H9 (cell line): ENCODE data around the gene C2CD2. TPM values are rescaled to one million over a fixed set of nuclear protein-coding genes. Genes with fewer than 3 reads are reported as not detected.

ENCODE experiments used
- DNase-seq: peaks from one replicate; pipeline ENCODE4 v3.0.0-alpha.2; 2017
- H2AFZ ChIP-seq: one replicate; pipeline ENCODE4 v1.6.1; 2013; ENCODE audit warnings: mild to moderate bottlenecking, low read length, control low read depth, moderate library complexity
- H2AK5ac ChIP-seq: 2 replicates; pipeline ENCODE4 v1.6.1; 2013; ENCODE audit warnings: low read length, control low read depth, mixed read lengths; ENCODE audit not compliant: insufficient read length
- H2BK120ac ChIP-seq: one replicate; pipeline ENCODE4 v1.6.1; 2013; ENCODE audit warnings: low read depth, mild to moderate bottlenecking, low read length, control low read depth, inconsistent platforms; ENCODE audit not compliant: poor library complexity, severe bottlenecking
- H2BK12ac ChIP-seq: 2 replicates; pipeline ENCODE4 v1.6.1; 2013; ENCODE audit warnings: low read length, control low read depth, mixed read lengths, low read depth; ENCODE audit not compliant: insufficient read length
- H2BK15ac ChIP-seq: 2 replicates; pipeline ENCODE4 v1.6.1; 2013; ENCODE audit warnings: low read depth, low read length, control low read depth
- H2BK20ac ChIP-seq: one replicate; pipeline ENCODE4 v1.6.1; 2013; ENCODE audit warnings: low read depth, mild to moderate bottlenecking, low read length, control low read depth, inconsistent platforms; ENCODE audit not compliant: poor library complexity, severe bottlenecking
- H2BK5ac ChIP-seq: 2 replicates; pipeline ENCODE4 v1.6.1; 2013; ENCODE audit warnings: low read length, control low read depth, mixed read lengths; ENCODE audit not compliant: insufficient read length
- H3K14ac ChIP-seq: 2 replicates; pipeline ENCODE4 v1.6.1; 2013; ENCODE audit warnings: low read length, control low read depth; ENCODE audit not compliant: insufficient read depth
- H3K18ac ChIP-seq: 2 replicates; pipeline ENCODE4 v1.6.1; 2013; ENCODE audit warnings: low read depth, mild to moderate bottlenecking, mixed read lengths, low read length, control low read depth; ENCODE audit not compliant: insufficient read length
- H3K23ac ChIP-seq: 2 replicates; pipeline ENCODE4 v1.6.1; 2013; ENCODE audit warnings: low read length, control low read depth, mixed read lengths, low read depth; ENCODE audit not compliant: insufficient read length
- H3K23me2 ChIP-seq: 2 replicates; pipeline ENCODE4 v1.6.1; 2013; ENCODE audit warnings: low read depth, mild to moderate bottlenecking, mixed read lengths, low read length, control low read depth; ENCODE audit not compliant: insufficient read length, poor library complexity, severe bottlenecking
- H3K27ac ChIP-seq: 2 replicates; pipeline ENCODE4 v1.5.1; 2013; ENCODE audit warnings: low read length, control low read depth, mixed read lengths, low read depth; ENCODE audit not compliant: insufficient read length
- H3K27me3 ChIP-seq: 2 replicates; pipeline ENCODE4 v1.6.1; 2013; ENCODE audit warnings: low read length, control low read depth, inconsistent platforms; ENCODE audit not compliant: insufficient read depth
- H3K4ac ChIP-seq: 2 replicates; pipeline ENCODE4 v1.6.1; 2013; ENCODE audit warnings: low read depth, mild to moderate bottlenecking, control low read depth, inconsistent platforms, low read length, moderate library complexity
- H3K4me1 ChIP-seq: 2 replicates; pipeline ENCODE4 v1.6.1; 2013; ENCODE audit warnings: low read length, control low read depth, inconsistent platforms; ENCODE audit not compliant: insufficient read depth
- H3K4me2 ChIP-seq: 2 replicates; pipeline ENCODE4 v1.6.1; 2013; ENCODE audit warnings: low read length, control low read depth, mixed read lengths; ENCODE audit not compliant: insufficient read length, insufficient read depth
- H3K56ac ChIP-seq: 2 replicates; pipeline ENCODE4 v1.6.1; 2013; ENCODE audit warnings: low read depth, mild to moderate bottlenecking, mixed read lengths, low read length, control low read depth; ENCODE audit not compliant: insufficient read length
- H3K79me1 ChIP-seq: 2 replicates; pipeline ENCODE4 v1.6.1; 2013; ENCODE audit warnings: low read depth, mild to moderate bottlenecking, moderate library complexity, low read length, control low read depth, inconsistent platforms; ENCODE audit not compliant: insufficient read depth, poor library complexity, severe bottlenecking
- H3K79me2 ChIP-seq: 2 replicates; pipeline ENCODE4 v1.6.1; 2013; ENCODE audit warnings: low read length, control low read depth, inconsistent platforms; ENCODE audit not compliant: insufficient read depth
- H3K9ac ChIP-seq: 2 replicates; pipeline ENCODE4 v1.6.1; 2013; ENCODE audit warnings: low read length, control low read depth, mixed read lengths; ENCODE audit not compliant: insufficient read length; ENCODE audit errors: extremely low read depth
- H3K9me3 ChIP-seq: one replicate; pipeline ENCODE4 v1.6.1; 2013; ENCODE audit warnings: low read depth, low read length, inconsistent platforms; ENCODE audit not compliant: control insufficient read depth
- H3T11ph ChIP-seq: one replicate; pipeline ENCODE4 v1.6.1; 2013; ENCODE audit warnings: mild to moderate bottlenecking, low read length, control low read depth, inconsistent platforms
- H4K20me1 ChIP-seq: one replicate; pipeline ENCODE4 v1.6.1; 2013; ENCODE audit not compliant: control insufficient read depth, insufficient read length, insufficient read depth
- H4K5ac ChIP-seq: 2 replicates; pipeline ENCODE4 v1.6.1; 2013; ENCODE audit warnings: low read depth, mild to moderate bottlenecking, mixed read lengths, low read length, control low read depth; ENCODE audit not compliant: insufficient read length
- H4K8ac ChIP-seq: replicated peaks from 2 replicates; pipeline ENCODE4 v1.6.1; 2013; ENCODE audit warnings: low read length, control low read depth, mixed read lengths, low read depth; ENCODE audit not compliant: insufficient read length
- H4K91ac ChIP-seq: 2 replicates; pipeline ENCODE4 v1.6.1; 2013; ENCODE audit warnings: low read depth, mild to moderate bottlenecking, moderate library complexity, mixed read lengths, low read length, control low read depth; ENCODE audit not compliant: insufficient read length
- H3K27ac Mint-ChIP-seq, 3 experiments: 2 replicates in 2 of 3; 3 replicates in 1 of 3; pipeline ENCODE4 v1.8.0; 2020 to 2021; ENCODE audit warnings: mixed read lengths in 3 of 3, mild to moderate bottlenecking in 1 of 3, moderate library complexity in 1 of 3
- H3K27me3 Mint-ChIP-seq: 2 replicates; pipeline ENCODE4 v1.8.0; 2021; ENCODE audit warnings: low read depth, mild to moderate bottlenecking, moderate library complexity, mixed read lengths
- H3K36me3 Mint-ChIP-seq, 3 experiments: 2 replicates in 2 of 3; 3 replicates in 1 of 3; pipeline ENCODE4 v1.8.0; 2020 to 2021; ENCODE audit warnings: low read depth in 3 of 3, mixed read lengths in 3 of 3; ENCODE audit not compliant: insufficient read depth in 1 of 3
- H3K4me1 Mint-ChIP-seq, 2 experiments: 2 replicates each; pipeline ENCODE4 v1.8.0; 2020; ENCODE audit warnings: mixed read lengths in 2 of 2
- H3K4me3 Mint-ChIP-seq, 2 experiments: 2 replicates in 1 of 2; 3 replicates in 1 of 2; pipeline ENCODE4 v1.8.0; 2020 to 2021; ENCODE audit warnings: mild to moderate bottlenecking in 2 of 2, mixed read lengths in 2 of 2, moderate library complexity in 1 of 2
- H3K9me3 Mint-ChIP-seq, 2 experiments: 2 replicates in 1 of 2; 3 replicates in 1 of 2; pipeline ENCODE4 v1.8.0; 2020; ENCODE audit warnings: mild to moderate bottlenecking in 2 of 2, mixed read lengths in 2 of 2, moderate library complexity in 1 of 2
- CTCF ChIP-seq: fragments of 200-600 bp; sonication (generic); conservative IDR thresholded peaks from 3 replicates; pipeline ENCODE4 v1.8.0; 2021; ENCODE audit warnings: antibody characterized with exemption, mild to moderate bottlenecking
- WGBS: extraction: QIAGEN DNeasy Blood & Tissue Kit; methylation state at CpG from one replicate; pipeline ENCODE4 v1.1.7; 2013; ENCODE audit warnings: missing lambda C conversion rate, low lambda C conversion rate, mixed read lengths; ENCODE audit not compliant: insufficient read length; ENCODE audit errors: extremely low coverage; 5-methylcytosine and 5-hydroxymethylcytosine counted together
- total RNA-seq: library from RNA; stranded (reverse); gene quantifications from 2 replicates; pipeline ENCODE4 v1.2.1, GENCODE V29; 2021

Gene C2CD2
- total RNA-seq, 1 experiment from 2014 or later: 14.6 TPM

- Histone ChIP-seq H3K56ac (no peak overlapping the region), H3K14ac (no peak overlapping the region), H2BK5ac (no peak overlapping the region), H3K4me1 (no peaks in the 10 kb centered on the region), H3K79me2 (no peaks in the 10 kb centered on the region), H2BK15ac (no peak overlapping the region), H3K4me2 (no peak overlapping the region), H3K27me3 (no peaks in the 10 kb centered on the region), H3K4ac (no peak overlapping the region), H3K18ac (no peak overlapping the region), H3K9me3 (no peaks in the 10 kb centered on the region), H2BK120ac (no peak overlapping the region), H3K27ac (no peak overlapping the region), H4K8ac (no peak overlapping the region), H4K5ac (no peak overlapping the region), H4K91ac (no peak overlapping the region), H3K79me1 (no peaks in the 10 kb centered on the region), H3T11ph (no peak overlapping the region), H3K23me2 (no peaks in the 10 kb centered on the region), H3K9ac (no peak overlapping the region), H4K20me1 (no peaks in the 10 kb centered on the region), H3K23ac (no peak overlapping the region), H2BK12ac (no peak overlapping the region), H2AFZ (no peak overlapping the region), H2AK5ac (no peak overlapping the region), H2BK20ac (no peak overlapping the region)
- Mint-ChIP-seq H3K27ac (no peak overlapping the region), H3K27me3 (no peaks in the 10 kb centered on the region), H3K4me1 (peaks cover 16 to 17% of the 10 kb centered on the region in 2 experiments), H3K36me3 (peaks cover 43 to 48% (median 47%) of the 10 kb centered on the region in 3 experiments), H3K4me3 (no peak overlapping the region), H3K9me3 (peaks cover 13 to 15% of the 10 kb centered on the region in 2 experiments)
- DNase-seq: no peak
- TF ChIP-seq CTCF: no peak
- WGBS: no CpG with 5 or more reads among the region's 1 CpG
Measured at GRCh38 chr21:41840880-41841279, 112.9 kb downstream of the C2CD2 start.
